GM12878 (cell line): ENCODE results near the gene INTS14.

Source experiments
- TF ChIP-seq, protein P1 (sequence below): fragments of 450-650 bp; IDR thresholded peaks from 2 replicates; pipeline ENCODE4 v1.6.1; 2017; ENCODE audit warnings: antibody characterized with exemption, mild to moderate bottlenecking, moderate library complexity
- TF ChIP-seq, protein P2 (sequence below), 3 experiments: IDR thresholded peaks in 2 of 3; conservative IDR thresholded peaks in 1 of 3; 2 replicates each; pipeline ENCODE4 v1.5.1; 2011; ENCODE audit warnings: low read depth in 3 of 3, low read length in 3 of 3, mild to moderate bottlenecking in 3 of 3, control low read depth in 2 of 3, moderate library complexity in 2 of 3, inconsistent platforms in 1 of 3, mixed read lengths in 1 of 3; ENCODE audit not compliant: control insufficient read depth in 2 of 3, insufficient read depth in 1 of 3; ENCODE audit errors: extremely low read depth in 1 of 3
- TF ChIP-seq, protein P3 (sequence below): fragments of 450-650 bp; IDR thresholded peaks from 2 replicates; pipeline ENCODE4 v1.6.1; 2017; ENCODE audit warnings: mild to moderate bottlenecking

DNA sequence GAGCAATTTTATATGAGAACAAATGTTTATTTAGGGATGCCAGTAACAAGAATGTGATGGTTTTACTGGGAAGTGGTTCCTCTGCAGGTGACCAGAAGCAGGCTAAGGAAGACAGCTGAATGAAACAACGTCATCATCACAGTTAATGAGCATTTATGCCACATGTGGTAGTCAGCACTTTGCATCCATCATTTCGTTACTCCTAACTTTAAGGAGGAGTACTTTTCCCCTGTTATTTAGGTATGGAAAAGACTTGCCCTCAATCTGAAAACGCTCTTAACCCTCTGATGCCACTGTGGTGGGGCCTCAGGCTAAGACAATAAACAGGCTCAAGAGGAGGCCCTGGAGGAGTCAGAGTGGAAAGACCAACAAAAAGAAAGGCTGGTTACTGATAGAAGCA is 31.2 kb downstream of the INTS14 start:
- TF ChIP-seq, protein P1, sequence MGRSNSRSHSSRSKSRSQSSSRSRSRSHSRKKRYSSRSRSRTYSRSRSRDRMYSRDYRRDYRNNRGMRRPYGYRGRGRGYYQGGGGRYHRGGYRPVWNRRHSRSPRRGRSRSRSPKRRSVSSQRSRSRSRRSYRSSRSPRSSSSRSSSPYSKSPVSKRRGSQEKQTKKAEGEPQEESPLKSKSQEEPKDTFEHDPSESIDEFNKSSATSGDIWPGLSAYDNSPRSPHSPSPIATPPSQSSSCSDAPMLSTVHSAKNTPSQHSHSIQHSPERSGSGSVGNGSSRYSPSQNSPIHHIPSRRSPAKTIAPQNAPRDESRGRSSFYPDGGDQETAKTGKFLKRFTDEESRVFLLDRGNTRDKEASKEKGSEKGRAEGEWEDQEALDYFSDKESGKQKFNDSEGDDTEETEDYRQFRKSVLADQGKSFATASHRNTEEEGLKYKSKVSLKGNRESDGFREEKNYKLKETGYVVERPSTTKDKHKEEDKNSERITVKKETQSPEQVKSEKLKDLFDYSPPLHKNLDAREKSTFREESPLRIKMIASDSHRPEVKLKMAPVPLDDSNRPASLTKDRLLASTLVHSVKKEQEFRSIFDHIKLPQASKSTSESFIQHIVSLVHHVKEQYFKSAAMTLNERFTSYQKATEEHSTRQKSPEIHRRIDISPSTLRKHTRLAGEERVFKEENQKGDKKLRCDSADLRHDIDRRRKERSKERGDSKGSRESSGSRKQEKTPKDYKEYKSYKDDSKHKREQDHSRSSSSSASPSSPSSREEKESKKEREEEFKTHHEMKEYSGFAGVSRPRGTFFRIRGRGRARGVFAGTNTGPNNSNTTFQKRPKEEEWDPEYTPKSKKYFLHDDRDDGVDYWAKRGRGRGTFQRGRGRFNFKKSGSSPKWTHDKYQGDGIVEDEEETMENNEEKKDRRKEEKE: no peak
- TF ChIP-seq, protein P2, sequence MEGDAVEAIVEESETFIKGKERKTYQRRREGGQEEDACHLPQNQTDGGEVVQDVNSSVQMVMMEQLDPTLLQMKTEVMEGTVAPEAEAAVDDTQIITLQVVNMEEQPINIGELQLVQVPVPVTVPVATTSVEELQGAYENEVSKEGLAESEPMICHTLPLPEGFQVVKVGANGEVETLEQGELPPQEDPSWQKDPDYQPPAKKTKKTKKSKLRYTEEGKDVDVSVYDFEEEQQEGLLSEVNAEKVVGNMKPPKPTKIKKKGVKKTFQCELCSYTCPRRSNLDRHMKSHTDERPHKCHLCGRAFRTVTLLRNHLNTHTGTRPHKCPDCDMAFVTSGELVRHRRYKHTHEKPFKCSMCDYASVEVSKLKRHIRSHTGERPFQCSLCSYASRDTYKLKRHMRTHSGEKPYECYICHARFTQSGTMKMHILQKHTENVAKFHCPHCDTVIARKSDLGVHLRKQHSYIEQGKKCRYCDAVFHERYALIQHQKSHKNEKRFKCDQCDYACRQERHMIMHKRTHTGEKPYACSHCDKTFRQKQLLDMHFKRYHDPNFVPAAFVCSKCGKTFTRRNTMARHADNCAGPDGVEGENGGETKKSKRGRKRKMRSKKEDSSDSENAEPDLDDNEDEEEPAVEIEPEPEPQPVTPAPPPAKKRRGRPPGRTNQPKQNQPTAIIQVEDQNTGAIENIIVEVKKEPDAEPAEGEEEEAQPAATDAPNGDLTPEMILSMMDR (IDR thresholded peaks at IDR 0.05 in 2 of 3, conservative IDR thresholded peaks at IDR 0.05 in 1 of 3; ENCODE audit: control insufficient read depth in 2 of 3, extremely low read depth in 1 of 3, insufficient read depth in 1 of 3, low read depth in 3 of 3, low read length in 3 of 3): no peak
- TF ChIP-seq, protein P3, sequence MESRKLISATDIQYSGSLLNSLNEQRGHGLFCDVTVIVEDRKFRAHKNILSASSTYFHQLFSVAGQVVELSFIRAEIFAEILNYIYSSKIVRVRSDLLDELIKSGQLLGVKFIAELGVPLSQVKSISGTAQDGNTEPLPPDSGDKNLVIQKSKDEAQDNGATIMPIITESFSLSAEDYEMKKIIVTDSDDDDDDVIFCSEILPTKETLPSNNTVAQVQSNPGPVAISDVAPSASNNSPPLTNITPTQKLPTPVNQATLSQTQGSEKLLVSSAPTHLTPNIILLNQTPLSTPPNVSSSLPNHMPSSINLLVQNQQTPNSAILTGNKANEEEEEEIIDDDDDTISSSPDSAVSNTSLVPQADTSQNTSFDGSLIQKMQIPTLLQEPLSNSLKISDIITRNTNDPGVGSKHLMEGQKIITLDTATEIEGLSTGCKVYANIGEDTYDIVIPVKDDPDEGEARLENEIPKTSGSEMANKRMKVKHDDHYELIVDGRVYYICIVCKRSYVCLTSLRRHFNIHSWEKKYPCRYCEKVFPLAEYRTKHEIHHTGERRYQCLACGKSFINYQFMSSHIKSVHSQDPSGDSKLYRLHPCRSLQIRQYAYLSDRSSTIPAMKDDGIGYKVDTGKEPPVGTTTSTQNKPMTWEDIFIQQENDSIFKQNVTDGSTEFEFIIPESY: no peak
